Fibroblast of pulmonary artery (primary cell): Measurements from ENCODE around the gene PPP1R13L.
"Not testable (repeated sequence)": the region's sequence is repeated elsewhere in the genome, so short reads cannot be mapped to it uniquely, and the experiment has no call there.

Experiments
- DNase-seq: peaks from one replicate; pipeline ENCODE4 v3.0.0-alpha.2; 2010; ENCODE audit warnings: low read depth
- H3K4me3 ChIP-seq: replicated peaks from 2 replicates; pipeline ENCODE4 v1.5.1; 2011; ENCODE audit warnings: low read depth, mild to moderate bottlenecking, control low read depth, low read length, moderate library complexity
- TF ChIP-seq, protein P1 (sequence below): IDR thresholded peaks from 2 replicates; pipeline ENCODE4 v1.5.1; 2011; ENCODE audit warnings: mild to moderate bottlenecking, control low read depth, low read length, inconsistent platforms; ENCODE audit errors: missing control alignments

Gene PPP1R13L

DNA sequence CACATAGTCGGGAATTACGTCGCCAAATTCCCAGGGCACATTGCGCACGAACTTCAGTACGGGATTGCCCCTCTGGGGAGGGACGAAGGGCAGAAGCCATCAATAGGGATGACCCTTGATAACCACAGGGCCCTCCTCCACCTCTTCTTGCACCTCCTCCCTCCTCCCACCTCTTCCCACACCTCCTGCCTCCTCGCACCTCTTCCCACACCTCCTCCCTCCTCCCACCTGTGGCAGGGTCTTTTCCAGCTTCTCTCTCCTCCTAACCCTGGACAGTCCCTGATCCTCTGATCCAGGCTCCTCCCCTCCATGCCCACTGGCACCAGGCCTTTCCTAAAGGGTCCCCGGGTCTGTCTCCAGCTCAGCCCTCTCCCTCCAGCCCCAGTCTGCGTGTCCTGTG, 15.5 kb upstream of the PPP1R13L start:
- TF ChIP-seq, protein P1, sequence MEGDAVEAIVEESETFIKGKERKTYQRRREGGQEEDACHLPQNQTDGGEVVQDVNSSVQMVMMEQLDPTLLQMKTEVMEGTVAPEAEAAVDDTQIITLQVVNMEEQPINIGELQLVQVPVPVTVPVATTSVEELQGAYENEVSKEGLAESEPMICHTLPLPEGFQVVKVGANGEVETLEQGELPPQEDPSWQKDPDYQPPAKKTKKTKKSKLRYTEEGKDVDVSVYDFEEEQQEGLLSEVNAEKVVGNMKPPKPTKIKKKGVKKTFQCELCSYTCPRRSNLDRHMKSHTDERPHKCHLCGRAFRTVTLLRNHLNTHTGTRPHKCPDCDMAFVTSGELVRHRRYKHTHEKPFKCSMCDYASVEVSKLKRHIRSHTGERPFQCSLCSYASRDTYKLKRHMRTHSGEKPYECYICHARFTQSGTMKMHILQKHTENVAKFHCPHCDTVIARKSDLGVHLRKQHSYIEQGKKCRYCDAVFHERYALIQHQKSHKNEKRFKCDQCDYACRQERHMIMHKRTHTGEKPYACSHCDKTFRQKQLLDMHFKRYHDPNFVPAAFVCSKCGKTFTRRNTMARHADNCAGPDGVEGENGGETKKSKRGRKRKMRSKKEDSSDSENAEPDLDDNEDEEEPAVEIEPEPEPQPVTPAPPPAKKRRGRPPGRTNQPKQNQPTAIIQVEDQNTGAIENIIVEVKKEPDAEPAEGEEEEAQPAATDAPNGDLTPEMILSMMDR, result no peak
- DNase-seq, result no peak
- H3K4me3 ChIP-seq, result no peak overlapping the region

DNA sequence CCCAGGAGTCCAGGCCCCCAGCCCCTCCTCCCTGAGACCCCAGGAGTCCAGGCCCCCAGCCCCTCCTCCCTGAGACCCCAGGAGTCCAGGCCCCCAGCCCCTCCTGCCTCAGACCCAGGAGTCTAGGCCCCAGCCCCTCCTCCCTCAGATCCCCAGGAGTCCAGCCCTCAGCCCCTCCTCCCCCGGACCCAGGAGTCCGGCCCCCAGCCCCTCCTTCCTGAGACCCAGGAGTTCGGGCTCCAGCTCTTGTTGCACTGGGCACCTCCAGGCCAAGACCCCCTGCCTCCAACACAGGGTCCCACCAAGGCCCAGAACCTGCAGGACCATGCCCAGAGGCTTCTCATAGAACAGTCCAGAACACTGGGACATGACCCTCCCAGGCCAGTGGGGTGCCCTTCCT, 15.0 kb upstream of the PPP1R13L start:
- no peak overlapping the region for H3K4me3 ChIP-seq
- DNase-seq, result no peak
- TF ChIP-seq, protein P1, result no peak

- DNase-seq, result no peak
- H3K4me3 ChIP-seq, result no peak overlapping the region
Measured at GRCh38 chr19:45419396-45419795, 14.5 kb upstream of the PPP1R13L start.

GRCh38 chr19:45418802-45419201, 13.9 kb upstream of the PPP1R13L start:
- H3K4me3 ChIP-seq, result no peak overlapping the region
- DNase-seq, result no peak
- TF ChIP-seq, protein P1, result no peak

More at GRCh38 chr19:45419396-45419795, 14.5 kb upstream of the PPP1R13L start:
- TF ChIP-seq, protein P1, result no peak

- TF ChIP-seq, protein P1, result no peak
- H3K4me3 ChIP-seq, result no peak overlapping the region
- no peak for DNase-seq
Measured at GRCh38 chr19:45417151-45417550, 12.3 kb upstream of the PPP1R13L start.

DNA sequence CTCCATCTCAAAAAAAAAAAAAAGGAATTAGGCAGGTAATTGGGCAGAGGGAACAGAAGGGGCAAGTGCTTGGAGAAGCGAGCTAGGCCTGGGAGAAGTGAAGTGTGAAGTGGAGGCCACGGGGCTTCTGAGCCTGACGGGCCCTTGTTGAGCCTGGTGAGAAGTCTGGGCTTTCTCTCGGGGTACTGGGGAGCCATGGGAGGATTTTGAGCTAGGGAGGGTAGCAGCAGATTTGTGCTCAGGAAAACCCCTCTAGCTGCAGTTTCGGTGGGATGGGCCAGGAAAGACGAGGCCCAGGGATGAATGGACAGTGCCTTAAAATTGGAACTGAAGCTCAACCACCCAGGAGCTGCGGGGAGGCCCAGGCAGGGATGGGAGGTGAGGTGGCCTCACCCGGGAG, 9.6 kb upstream of the PPP1R13L start:
- DNase-seq, result no peak
- TF ChIP-seq, protein P1, result no peak
- no peak overlapping the region for H3K4me3 ChIP-seq

- no peak for DNase-seq
- H3K4me3 ChIP-seq, result no peak overlapping the region
- TF ChIP-seq, protein P1, result no peak
Measured at GRCh38 chr19:45413497-45413896, 8.6 kb upstream of the PPP1R13L start.

- DNase-seq, H3K4me3 ChIP-seq: not testable (repeated sequence)
Measured at GRCh38 chr19:45410330-45410729, 5.5 kb upstream of the PPP1R13L start.
